SW 1271 (cell line): ENCODE measurements around the gene OCA2.
"Not testable (repeated sequence)": the region's sequence is repeated elsewhere in the genome, so short reads cannot be mapped to it uniquely, and the experiment has no call there.

ENCODE experiments used
- DNase-seq, 2 experiments: peaks; one replicate each; lab custom pipeline; 2025; lab: John Stamatoyannopoulos, UW

Gene OCA2

DNA sequence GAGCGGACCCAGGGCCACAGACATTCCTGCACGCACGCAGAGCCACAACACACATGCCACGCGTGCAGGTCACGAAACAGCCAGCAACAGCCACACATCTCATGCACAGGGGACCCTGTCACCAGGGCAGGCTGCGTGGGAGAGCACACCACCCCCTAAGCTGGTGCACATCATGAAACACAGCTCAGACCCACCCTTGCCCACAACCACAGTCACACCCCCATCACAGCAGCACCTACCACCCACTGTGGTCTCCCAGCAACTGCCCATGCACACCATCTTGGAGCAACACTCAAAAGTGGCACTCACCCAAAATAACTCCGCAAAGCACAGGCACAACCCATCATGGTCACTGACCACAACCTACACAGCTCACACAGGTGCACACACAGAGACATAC is 75.7 kb downstream of the OCA2 start:
- no peak for DNase-seq

DNA sequence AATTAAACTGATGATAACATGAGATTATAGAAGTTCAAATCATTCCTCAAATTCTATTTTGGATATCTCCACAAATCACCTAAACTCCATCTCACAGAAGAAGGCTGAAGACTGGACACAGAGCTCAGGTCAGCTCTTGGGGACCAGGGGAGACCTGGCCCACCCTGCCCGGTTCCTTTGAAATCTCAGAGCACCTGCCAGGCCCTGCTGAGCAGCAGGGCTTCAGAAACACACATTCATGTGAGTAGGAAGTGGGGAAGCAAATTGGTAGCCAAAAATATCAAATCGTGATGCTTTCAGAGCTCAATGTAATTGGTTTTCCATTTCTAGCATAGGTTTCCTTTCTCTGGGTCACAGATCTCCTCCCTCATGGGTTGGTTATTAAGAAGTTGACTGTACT is 76.2 kb downstream of the OCA2 start:
- no peak for DNase-seq

DNA sequence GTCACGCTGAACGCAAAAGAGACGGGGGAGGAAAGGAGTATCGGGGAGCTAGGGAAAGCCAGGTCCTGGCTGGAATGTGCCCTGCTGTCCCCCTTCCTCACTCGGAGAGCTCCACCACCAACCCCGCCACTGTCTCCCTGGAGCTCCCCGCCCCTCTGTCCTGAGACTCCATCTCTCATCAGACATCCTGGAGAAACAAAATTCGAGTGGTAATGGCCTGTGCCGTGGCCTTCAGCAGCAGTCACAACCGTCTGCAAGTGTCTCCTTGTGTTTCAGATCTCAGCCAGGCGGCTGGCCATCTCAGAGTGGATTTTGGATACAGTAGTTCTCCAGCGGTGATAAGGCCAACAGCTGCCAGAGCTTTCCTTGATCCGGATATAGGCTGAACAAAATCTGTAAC is 76.9 kb downstream of the OCA2 start:
- DNase-seq = no peak

DNA sequence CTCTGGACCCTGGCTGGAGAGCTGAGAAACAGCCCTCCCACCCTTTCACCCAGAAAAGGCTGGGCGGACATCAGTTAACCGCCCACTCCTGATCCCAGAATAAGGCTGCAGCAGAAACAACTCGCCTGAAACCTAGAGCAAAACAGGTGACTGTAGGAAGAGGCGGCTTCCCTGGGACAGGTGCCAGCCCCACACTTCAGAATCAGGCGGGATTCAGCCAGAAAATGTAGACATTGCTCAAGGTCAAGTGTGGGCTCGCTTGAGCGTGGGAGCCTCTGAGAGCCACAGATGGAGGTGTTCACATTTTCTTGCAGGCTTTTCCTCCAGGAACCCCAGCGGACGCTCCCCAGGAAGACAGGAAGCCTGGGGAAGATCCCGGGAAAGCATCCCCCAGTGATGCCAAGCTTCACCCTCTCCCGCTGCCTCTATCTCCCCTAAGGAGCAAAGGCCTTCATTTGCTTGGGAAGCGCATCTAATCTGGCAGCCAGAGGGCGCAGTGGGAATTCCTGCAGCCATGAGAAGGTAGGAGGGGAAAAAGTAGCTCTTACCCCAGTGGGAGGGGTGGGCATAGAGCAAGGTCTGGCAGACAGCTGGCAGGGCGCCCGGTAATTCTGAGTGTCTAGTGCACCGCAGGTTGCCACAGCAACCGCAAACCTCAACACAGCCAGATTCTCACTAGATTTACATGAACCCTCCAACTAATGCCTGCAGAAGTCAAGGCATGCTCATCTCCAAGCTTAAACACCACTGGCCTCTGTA is 77.7 kb downstream of the OCA2 start:
- peak in 1 of 2 experiments; percentile 26 for DNase-seq

DNA sequence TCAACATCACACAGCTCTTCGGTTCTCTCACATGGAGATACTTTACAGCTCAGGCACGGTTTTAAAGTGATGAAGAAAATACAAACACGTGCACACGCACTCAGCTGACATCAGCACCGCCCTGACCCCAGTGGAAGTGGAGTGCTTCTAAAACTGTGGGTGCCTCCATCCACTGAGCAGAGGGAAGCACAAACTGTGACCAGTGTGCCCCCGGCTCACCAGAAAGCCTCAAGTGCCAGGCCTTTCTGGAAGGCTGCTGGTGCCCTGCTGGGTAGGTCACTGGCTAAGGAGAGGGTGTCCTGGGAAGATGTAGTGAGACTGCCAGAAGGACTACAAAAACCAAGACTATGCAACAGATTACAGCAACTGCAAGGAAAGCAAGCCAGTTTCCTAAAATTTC is 78.5 kb downstream of the OCA2 start:
- no peak for DNase-seq

DNA sequence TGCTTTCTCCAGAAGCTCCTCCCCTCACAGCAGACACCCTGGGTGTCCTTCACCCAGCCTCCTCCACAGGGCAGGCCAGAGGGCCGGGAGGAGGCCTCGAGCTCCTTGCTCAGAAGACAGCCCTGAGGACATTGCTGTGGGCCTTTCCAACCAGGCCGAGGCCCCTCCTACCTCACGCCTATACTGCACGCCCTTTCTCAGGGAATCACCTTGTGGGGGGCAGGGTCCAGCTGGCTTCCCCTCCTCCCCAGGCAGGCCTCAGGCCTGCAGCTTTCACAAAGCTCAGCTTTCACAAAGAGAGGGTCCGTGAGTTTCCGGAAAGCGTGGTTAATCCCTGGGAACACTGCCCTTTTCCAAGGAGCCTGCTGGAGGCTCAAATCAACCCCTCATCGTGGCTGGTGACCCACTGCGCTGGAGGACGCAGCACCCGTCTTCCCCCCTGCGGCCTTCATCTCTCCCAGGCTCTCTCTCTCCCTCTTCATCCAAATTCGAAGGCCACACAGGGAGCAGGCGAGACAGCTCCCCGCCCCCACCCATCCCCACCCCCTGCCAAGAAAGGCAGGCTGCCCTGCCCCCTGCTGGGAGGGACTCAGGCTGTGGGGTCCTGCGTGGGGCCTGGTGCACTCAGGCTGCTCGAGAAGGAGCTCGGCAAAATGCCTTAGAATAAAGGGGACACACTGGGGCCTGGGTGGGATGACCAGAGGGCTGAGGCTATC is 79.4 kb downstream of the OCA2 start:
- DNase-seq = no peak

DNA sequence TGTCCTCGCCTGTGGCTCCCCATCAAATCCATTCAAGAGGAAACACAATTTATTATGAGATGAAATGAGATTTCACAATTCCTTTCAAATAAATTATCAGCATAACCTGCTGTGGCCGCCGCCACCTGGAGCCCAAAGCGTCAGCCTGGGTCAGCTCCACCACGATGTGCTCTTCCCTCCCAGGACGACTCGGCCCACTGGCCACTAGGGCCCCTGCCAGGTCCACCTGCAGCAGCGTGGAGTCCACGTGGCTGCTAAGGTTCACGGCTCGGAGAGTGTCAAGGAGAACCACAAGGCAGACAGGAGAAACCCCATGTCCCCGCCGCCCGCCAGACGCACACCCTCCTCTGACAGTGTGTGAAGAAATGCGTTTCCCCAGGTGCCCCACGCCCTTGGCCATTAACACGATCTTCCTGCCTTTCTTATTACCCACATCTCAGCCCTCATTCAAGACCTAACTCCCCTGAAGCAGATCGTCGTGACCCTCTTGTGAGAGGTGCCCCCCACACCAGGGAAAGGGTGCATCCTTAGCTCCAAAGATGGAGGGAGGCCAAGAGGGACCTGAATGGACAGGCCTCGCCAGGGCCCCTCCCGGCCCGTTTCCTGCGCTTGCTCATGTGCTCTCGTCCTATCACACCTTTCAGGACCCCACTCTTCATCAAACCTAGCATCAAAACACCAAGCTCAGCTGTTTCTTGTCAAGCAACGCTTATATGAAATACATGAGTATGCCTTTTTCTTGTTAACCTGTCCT is 80.6 kb downstream of the OCA2 start:
- no peak for DNase-seq

DNA sequence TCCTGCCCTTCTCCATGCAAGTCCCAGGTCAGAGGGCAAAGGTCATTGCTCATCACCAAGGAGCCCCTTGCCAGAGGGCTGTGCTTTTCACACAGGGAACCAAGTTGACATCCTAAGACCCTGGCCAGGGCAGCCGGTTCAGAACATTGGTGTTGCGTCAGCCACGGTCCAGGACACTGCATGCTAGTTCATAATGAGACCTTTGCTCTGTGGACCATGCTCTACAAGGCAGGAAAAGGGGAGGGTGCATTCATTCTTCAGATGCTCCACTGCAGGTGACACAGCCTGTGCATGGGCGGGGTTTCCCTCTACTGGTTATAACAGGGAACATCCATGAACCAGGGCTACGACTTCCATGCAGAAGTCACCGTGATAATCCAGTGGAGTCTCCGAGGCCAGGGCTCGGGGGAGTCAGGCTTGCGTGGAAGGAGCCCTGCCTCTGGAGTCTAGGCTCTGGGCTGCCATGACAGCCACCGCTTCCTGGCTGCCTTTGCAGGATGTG is 81.6 kb downstream of the OCA2 start:
- DNase-seq = no peak

DNA sequence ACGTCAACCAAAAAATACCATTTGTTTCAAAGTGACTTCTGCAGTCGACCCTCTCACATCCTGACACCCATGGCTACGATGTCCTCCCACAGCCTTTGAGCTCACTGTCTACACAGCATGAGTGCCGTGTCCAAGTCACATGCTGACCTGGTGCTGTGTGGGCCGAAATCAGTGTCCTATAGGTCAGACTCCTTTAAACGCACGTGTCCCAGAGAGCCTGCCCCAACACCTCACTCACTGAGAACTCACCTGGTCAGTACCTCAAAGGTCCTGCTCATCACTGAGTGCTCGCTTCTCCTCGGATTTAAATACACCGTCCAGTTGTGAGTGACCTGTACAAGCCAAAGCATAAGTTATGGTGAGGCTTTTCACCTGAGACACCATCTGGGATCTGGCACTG is 83.3 kb downstream of the OCA2 start:
- DNase-seq = no peak

DNA sequence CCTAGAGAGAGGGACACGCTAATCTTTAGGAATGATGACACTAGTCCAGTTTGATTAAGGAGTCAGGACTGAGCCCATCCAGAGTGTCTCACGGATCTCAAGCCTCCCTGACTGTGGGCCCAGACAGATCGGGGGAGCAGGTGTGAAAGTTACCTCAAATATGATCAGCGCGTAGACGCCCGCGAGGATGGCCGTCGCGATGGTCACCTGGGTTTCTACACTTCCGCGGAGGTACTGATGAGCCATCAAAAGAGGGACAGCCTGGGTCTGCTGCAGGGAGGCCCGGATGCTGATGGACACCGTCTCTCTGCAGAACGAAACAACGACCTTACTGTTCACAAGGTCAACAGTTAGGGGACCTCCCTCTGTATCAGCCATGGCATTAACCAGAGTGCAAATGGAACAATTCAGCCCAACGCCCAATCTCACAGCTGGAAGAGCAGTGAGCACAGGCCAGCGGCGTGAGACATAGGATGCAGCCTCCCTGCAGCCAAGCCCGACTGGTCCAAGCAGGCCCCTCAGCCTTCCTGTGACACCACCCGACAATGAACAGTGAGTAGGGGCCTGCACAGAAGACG is 84.4 kb downstream of the OCA2 start:
- DNase-seq = no peak

DNA sequence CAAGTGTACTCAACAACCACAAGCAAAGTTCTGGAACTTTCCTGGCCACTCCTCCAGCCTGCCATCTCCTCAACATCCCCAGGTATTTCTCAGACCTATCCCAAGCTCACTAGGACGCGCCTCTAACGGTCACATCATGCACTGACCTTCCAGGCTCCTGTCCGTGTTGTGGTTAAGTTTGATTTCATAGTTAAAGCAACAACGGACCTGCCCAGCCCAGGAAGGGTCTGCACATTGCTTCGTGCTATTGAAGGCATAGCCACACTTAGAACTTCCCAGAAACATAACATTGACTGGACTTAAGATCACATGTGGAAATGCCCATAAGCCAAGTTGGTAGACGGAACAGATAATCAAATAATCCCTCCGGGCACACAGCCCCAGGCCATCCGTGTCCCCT is 85.1 kb downstream of the OCA2 start:
- DNase-seq = no peak

DNA sequence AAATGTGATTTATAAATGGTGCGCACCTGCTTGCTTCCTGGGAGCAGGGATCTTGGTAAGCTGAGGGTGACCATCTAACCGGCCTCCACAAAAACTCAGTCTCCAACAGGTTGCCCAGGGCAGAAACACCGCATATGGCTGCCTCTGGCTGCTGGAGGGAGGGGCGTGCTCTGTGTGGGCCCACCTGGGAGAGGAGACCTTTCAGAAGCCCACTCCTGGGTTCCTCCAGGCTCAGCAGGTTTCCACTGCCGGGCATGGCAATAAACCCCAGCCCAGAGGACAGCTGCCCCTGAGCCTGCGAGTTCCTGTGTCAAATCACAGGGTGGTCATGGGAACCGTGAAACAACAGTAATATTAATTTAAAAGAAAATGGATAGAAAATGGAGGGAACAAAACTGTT is 85.6 kb downstream of the OCA2 start:
- no peak for DNase-seq

DNA sequence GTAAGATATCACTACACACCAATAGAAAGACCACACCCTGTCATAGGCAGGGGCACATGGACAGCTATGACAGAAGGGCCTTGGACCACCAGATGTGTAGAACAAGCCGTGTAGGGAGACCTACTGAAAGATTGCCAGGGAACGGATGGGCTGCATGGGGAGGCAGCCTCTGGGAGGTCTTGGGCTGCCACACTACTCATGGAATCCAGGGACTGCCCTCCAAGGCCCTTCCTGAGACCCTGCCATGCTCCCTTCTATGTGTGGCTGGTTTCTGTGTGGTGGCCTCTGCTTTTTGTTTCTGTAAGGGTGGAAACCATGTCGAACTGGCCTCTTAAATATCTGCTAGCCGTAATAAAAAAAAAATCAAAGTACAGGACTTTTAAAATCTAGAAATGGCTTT is 86.9 kb downstream of the OCA2 start:
- DNase-seq = no peak

DNA sequence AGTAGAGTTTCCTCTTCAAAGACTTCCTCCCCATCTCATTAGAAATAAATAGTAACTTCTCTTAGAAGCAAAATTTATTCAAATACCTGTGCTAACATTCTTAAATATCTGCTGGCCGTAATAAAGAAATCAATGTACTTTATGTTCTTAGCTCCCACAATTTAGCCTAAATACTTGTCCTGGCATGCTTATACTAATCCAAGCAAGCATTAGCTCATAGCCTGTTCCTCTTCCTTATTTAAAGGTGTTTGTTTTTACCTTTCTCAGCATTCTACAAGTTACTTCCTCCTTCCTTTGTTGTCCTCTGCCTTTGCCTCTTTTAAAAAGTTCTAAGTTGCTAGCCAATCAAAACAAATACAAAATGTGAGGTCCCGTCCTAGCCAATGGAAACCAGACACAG is 90.9 kb downstream of the OCA2 start:
- DNase-seq = not testable (repeated sequence)

DNA sequence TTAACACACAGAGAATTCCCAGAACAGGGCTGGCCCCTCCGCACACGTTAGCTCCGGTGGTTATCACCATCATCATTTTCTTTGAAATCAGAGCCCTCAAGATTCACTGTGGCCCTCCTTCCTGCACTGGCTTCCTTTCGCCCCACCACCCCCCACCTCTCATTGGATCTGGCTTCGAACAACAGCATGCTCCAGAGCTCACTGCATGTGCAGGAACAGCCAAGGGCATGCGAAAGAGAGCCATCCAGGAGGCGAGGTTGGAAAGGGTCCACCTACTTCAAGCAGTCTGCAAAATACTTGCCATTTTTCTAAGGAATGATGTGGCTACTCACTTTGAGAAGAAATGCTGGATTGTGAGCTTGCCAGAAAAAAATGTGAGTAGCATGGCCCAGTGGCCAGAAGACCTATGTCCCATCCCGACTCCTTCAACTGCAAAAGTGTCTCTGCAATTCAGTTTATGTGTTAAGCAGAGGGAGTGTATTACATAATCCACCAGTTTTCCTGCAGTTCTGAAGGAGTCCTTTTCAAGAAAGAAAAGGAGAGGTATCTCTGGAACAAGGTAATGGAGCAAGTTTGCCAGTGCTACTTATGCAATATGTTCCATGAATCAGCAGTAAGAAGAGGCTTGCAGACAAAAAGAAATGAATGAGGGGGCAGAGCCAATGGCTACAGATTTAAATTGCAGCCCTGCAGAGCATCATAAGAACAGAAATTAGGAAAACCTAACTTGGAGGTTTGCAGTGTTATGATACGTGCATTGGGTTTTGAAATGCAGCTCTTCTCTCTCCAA is 92.8 kb downstream of the OCA2 start:
- no peak for DNase-seq

DNA sequence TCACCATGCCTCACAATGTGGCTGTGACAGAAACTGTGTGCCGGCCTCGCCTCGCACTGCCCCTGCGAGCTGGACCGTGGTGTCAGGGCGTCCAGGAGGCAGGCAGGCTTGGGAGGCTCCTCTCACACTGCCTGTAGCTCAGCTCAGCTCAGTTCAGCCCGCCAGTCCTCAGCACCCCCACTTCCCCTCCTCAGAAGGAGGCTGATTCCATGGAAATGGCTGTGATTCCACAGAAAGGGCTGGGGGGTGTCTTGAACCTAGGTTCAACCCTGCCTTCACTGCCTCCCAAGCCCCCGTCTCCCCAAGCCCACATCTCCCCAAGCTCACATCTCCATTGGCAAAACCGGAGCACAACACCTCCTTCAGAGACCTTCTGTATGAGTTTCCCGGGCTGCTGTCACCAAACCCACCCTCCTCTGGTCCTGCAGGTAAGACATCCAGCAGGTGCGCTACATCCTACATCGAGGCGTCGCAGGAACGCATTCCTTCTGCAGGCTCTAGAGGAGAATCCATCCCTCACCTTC is 94.0 kb downstream of the OCA2 start:
- DNase-seq = no peak

DNA sequence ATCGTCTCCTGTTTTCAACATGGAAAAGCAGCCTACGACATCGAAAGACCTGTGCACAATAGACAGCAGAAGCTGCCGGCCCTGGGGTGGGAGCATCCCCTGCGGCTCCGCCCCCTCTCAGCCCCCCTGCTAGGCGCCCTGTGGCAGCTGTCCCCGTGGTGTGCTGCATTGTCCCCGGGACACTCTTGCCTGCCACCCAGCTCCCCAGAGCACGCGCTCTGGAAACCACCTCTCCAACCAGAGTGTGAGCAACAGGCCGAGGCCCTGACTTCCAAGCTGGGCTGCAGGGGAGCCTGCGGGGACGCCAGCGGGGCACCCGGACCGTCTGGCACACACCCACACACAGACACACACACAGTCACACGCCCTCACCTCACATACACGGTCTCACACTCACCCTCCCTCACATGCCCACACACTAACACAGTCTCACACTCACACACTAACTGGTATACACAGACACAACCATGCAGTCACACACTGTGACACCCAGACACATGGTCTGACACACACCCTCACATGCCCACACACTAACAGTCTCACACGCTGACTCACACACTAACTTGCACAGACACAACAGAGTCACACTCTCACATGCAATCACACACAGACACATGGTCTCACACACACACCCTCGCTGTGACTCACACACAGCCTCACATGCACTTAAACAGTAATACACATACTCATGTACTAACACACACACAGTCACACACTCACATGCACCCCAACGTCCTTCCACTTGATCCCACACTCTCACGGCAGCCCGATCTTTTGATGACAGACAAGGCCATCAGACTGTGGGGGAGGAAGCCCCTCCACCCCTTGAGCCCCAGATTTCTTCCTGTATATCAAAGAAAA is 94.7 kb downstream of the OCA2 start:
- DNase-seq = no peak

DNA sequence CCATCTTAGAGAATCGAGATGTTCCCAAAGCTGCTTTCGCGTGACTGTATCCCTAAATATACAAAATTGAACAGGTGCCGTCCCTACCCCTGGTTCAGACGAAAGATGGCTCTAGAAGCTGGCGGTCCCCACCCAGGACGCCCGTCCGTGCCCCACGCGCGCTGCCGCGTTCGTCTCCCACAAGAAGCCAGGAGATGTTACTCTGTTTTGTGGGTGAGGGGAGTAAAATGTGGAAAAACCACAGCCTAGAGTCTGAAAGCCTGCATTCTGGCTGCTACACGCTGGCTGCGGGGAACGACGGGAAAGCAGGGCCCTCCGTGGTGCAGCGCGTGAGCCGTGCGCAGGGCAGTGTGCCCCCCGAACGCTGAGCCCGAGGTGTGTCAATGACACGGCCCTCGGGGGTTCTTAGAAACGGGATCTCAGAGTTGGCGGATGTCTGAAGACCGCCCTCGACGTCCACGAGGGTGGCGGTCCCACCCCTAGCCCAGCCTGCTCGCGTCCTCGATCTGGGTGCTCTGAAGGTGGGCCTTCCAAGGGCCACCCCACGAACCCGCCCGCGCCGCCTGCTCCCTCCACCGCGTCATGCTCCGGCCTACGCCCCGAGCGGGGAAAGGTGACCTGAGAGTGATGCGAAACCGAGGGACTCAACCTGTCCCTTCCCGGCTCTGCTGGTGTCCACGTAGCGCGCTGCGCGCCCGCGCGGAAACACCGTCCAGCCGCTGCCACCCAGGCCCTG is 95.6 kb downstream of the OCA2 start:
- no peak for DNase-seq

DNA sequence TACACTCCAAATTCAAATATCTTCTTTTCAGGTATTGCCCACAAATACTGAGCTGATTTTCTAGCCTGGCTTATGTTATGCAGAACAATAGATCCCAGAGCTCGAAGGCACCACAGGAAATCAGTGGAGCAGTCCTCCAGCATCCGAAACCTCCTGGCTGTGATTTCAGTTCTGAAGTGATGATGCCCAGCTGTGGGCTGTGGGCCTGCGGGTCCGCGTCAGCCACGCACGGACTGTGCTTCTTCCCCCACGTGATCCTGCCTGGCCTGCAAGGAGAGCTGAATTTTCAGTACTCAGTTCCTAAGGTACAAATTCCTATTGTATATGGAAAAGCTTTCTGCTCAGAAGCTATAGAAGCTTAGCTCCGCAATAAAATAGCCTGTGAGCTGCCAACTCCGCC is 96.2 kb downstream of the OCA2 start:
- no peak for DNase-seq
